Measurements from ENCODE around the gene PITPNM3.

GRCh38 chr17:6470751-6471521, 85.4 kb downstream of the PITPNM3 start:
- TF ChIP-seq CTCF (conservative IDR thresholded peaks at IDR 0.05 in 1 of 2, IDR thresholded peaks at IDR 0.05 in 1 of 2; ENCODE audit: extremely low read depth in 1 of 2, insufficient read depth in 1 of 2, low read depth in 1 of 2, low read length in 2 of 2) (no peak), EZH2 (IDR thresholded peaks at IDR 0.05; ENCODE audit: borderline replicate concordance, low read length) (no peak)
